ENCODE measurements around the gene LMNB1. TPM values are rescaled to one million over a fixed set of nuclear protein-coding genes. Genes with fewer than 3 reads are reported as not detected.
A peak's percentile ranks its signal among the peaks of the same experiment; 100 is the strongest.
"Not testable (repeated sequence)": the region's sequence is repeated elsewhere in the genome, so short reads cannot be mapped to it uniquely, and the experiment has no call there.

Gene LMNB1
- total RNA-seq, 1 donor from 2014 or later = 34.1 TPM

- ATAC-seq = no peak
Observed at GRCh38 chr5:126829098-126829497, 52.2 kb downstream of the LMNB1 start.

DNA sequence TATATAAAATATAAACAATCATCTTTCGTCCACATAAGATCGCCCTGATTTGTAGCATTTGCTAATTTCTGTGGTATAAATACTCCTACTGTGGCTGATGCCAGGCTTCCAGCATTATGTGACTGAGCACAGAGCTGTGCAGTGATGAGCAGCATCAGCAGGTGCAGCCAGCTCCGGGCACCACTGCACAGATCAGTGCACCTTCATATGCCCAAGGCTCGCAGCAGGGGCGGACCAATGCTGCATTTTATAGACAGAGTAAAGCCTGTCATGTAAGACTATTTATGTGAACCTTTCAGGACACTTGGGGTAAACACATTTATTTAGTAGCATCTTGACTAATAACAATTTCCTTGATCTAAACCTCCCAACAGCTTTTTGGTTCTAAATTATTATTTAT lies 53.1 kb downstream of the LMNB1 start:
- ATAC-seq = no peak

DNA sequence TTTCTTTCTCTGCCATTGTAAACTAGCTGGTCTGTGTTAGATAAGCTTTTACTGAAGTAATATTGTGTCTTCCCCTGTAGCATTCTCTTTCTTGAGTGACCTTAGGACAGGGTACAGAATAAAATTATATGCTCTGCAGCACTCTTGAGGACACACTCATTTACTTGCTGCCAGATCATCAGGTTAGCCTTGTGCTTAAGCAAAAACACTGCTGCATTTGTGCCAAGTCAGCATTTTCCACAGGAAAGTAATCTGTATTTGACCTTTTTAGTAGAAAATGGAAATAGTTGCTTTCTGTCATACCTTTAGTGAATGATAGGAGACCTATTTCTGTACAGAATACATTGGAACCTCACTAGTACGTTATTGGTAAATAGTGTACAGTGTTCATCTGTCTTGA lies 54.2 kb downstream of the LMNB1 start:
- no peak for ATAC-seq

GRCh38 chr5:126836778-126837177 lies 59.8 kb downstream of the LMNB1 start:
- ATAC-seq = no peak

DNA sequence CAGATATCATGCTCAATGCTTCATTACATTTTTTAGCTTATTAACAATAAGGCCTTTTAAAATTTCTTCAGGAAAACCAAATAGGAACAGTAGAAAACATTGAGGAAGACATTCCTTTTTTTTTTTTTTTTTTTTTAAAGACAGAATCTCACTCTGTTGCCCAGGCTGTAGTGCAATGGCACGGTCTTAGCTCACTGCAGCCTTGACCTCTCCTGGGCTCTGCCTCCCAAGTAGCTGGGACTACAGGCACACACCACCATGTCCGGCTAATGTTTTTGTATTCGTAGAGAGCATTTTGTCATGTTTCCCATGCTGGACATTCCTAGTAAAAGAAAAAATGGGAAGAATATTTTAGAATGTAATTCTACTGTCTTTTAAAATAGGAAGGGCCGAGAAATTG lies 60.3 kb downstream of the LMNB1 start:
- no peak for ATAC-seq

DNA sequence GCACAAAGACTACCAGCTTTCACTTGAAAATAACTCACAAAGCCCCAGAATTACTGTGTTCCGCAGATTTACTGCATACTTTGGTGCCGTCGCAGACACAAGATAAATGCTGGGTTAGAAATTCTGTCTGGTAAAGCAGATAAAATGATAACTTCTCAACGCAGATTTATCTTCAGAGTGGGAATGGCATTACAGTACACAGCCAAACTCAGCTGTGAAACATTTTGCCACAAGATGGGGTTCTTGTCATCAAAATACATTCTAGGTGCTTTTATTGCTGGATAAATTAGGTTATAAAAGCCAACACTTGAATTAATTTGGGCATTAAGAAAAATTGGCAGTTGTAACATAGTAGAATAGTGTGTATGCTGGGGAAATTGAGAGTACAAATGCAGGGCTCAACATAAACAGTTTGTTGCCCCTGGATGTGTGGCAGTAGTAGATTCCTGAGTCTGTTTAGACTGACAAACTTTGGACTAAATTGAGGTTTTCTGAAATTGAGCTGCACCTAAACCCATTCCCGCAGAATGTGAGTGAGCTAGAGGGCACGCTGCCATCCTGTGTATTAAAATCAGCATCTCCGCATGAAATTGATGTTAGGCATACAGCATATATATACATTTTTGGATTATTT lies 61.1 kb downstream of the LMNB1 start:
- ATAC-seq = no peak

DNA sequence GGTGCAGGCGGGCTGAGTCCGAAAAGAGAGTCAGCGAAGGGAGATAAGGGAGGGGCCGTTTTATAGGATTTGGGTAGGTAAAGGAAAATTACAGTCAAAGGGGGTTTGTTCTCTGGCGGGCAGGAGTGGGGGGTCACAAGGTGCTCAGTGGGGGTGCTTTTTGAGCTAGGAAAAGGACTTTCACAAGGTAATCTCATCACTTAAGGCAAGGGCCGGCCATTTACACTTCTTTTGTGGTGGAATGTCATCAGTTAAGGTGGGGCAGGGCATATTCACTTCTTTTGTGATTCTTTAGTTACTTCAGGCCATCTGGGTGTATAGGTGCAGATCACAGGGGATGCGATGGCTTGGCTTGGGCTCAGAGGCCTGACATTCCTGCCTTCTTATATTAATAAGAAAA lies 62.5 kb downstream of the LMNB1 start:
- not testable (repeated sequence) for ATAC-seq

GRCh38 chr5:126843375-126843774 lies 66.4 kb downstream of the LMNB1 start:
- not testable (repeated sequence) for ATAC-seq

DNA sequence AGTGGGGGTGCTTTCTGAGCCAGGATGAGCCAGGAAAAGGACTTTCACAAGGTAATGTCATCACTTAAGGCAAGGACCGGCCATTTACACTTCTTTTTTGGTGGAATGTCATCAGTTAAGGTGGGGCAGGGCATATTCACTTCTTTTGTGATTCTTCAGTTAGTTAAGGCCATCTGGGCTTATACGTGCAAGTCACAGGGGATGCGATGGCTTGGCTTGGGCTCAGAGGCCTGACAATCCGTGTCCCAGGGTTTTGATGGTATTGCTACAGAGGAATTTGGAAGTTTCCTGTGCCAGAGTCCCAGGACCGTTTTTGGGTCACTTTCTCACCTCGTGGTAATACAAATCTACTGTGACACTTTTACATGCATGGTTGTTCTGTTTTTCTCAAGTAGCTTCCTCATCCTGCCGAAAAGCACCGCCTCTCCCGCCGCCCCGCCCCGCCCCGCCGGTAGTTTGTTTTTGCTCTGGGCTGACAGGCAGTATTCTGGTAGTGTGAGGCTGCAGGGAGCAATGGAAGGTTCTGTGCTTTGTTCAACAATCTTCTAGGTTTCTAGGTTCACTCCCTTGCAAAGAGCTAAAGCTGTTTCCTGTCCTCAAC lies 68.6 kb downstream of the LMNB1 start:
- ATAC-seq = peak; percentile 77

DNA sequence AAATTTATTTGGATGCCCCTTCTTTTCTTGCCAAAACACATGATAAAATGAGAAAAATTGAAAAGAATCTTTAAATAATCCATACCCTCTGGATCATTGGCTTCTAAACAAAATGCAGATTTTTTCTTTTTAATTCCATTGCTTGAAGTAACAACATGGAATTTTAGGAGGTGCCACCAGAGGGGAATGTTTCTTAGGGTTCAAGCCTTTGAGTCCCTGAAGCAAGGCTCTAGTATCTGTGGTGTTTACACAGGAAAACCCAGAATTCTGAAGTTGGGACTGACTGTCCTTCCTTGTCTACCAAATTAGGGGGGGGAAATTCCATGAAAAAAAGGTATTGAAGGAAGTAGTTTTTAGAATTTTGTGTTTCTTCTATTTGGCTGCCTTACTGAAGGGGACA lies 69.4 kb downstream of the LMNB1 start:
- no peak for ATAC-seq

GRCh38 chr5:126846744-126847455 lies 70.0 kb downstream of the LMNB1 start:
- ATAC-seq = no peak

- ATAC-seq = no peak
Observed at GRCh38 chr5:126847456-126847820, 70.5 kb downstream of the LMNB1 start.

GRCh38 chr5:126847826-126848251 lies 70.9 kb downstream of the LMNB1 start:
- ATAC-seq = no peak

GRCh38 chr5:126848253-126848652 lies 71.3 kb downstream of the LMNB1 start:
- ATAC-seq = no peak

GRCh38 chr5:126849101-126849678 lies 72.3 kb downstream of the LMNB1 start:
- no peak for ATAC-seq

GRCh38 chr5:126851501-126852011 lies 74.6 kb downstream of the LMNB1 start:
- ATAC-seq = no peak

DNA sequence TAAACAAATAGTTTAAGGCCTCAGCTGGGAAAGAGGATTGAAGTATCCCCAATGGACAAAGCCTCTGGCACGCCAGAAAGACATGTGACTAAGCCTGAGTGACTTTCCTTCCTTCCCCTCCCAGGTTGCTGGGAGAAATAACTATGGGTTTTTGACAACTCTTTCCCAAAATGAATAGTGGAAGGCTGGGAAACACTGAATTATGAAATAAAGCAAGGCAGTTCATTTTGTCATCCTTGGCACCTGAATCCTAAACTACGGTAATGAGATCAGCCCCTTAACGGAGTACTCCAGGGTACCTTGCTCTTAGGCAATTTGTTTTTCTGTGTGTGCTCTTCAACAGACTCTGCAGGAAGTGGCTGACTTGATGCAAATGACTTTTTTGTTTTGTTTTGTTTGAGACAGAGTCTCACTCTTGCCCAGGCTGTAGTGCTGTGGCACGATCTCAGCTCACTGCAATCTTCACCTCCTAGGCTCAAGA lies 75.2 kb downstream of the LMNB1 start:
- peak; percentile 43 for ATAC-seq

- ATAC-seq = no peak
Observed at GRCh38 chr5:126852841-126853271, 75.9 kb downstream of the LMNB1 start.

- ATAC-seq = not testable (repeated sequence)
Observed at GRCh38 chr5:126853541-126854307, 76.8 kb downstream of the LMNB1 start.

GRCh38 chr5:126854526-126855110 lies 77.7 kb downstream of the LMNB1 start:
- no peak for ATAC-seq

- ATAC-seq = no peak
Observed at GRCh38 chr5:126855266-126855665, 78.3 kb downstream of the LMNB1 start.
